Measurements from ENCODE around the gene CAPN12.
A peak's percentile ranks its signal among the peaks of the same experiment; 100 is the strongest.

GRCh38 chr19:38686530-38686888 is 57.8 kb downstream of the CAPN12 start:
- TF ChIP-seq POLR2A (IDR thresholded peaks at IDR 0.05; ENCODE audit: low read depth, low read length) (no peak), SPI1 (IDR thresholded peaks at IDR 0.05; ENCODE audit: low read depth, low read length) (no peak), POLR2AphosphoS5 (IDR thresholded peaks at IDR 0.05; ENCODE audit: low read depth, low read length) (no peak), TAF1 (IDR thresholded peaks at IDR 0.05; ENCODE audit: low read depth, low read length) (no peak), POU2F2 (IDR thresholded peaks at IDR 0.05; ENCODE audit: low read depth, low read length) (0 out of 2 replicates have a peak, but pooled peaks have one; percentile 10)
